GM12873 (cell line): Measurements from ENCODE around the gene TMEM108.

ENCODE experiments used
- TF ChIP-seq, protein P1 (sequence below): IDR thresholded peaks from 2 replicates; pipeline ENCODE4 v1.5.1; 2012; ENCODE audit warnings: low read depth, mild to moderate bottlenecking, moderate library complexity, low read length, control low read depth; ENCODE audit not compliant: insufficient read depth; ENCODE audit errors: missing control alignments

Gene TMEM108

DNA sequence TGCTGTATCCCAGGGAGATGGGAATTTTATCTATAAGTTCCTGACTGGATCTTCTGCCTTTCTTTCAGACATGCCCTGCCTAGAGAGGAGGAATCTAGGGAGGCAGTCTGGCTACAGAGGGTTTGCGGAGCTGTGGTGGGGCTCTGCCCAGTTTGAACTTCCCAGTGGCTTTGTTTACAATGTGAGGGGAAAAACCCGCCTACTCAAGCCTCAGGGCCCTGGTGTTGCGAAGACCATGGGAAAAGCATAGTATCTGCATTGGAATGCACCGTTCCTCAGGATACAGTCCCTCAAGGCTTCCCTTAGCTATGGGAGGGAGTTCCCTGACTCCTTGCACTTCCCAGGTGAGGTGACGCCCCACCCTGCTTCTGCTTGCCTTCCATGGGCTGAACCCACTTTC lies 168.7 kb downstream of the TMEM108 start:
- TF ChIP-seq, protein P1, sequence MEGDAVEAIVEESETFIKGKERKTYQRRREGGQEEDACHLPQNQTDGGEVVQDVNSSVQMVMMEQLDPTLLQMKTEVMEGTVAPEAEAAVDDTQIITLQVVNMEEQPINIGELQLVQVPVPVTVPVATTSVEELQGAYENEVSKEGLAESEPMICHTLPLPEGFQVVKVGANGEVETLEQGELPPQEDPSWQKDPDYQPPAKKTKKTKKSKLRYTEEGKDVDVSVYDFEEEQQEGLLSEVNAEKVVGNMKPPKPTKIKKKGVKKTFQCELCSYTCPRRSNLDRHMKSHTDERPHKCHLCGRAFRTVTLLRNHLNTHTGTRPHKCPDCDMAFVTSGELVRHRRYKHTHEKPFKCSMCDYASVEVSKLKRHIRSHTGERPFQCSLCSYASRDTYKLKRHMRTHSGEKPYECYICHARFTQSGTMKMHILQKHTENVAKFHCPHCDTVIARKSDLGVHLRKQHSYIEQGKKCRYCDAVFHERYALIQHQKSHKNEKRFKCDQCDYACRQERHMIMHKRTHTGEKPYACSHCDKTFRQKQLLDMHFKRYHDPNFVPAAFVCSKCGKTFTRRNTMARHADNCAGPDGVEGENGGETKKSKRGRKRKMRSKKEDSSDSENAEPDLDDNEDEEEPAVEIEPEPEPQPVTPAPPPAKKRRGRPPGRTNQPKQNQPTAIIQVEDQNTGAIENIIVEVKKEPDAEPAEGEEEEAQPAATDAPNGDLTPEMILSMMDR = no peak

- TF ChIP-seq, protein P1 = no peak
Observed at GRCh38 chr3:133208184-133208583, 170.0 kb downstream of the TMEM108 start.

- TF ChIP-seq, protein P1 = no peak
Observed at GRCh38 chr3:133209871-133210550, 171.8 kb downstream of the TMEM108 start.

GRCh38 chr3:133210656-133211055 lies 172.5 kb downstream of the TMEM108 start:
- TF ChIP-seq, protein P1 = no peak

- TF ChIP-seq, protein P1 = no peak
Observed at GRCh38 chr3:133211449-133211848, 173.3 kb downstream of the TMEM108 start.

DNA sequence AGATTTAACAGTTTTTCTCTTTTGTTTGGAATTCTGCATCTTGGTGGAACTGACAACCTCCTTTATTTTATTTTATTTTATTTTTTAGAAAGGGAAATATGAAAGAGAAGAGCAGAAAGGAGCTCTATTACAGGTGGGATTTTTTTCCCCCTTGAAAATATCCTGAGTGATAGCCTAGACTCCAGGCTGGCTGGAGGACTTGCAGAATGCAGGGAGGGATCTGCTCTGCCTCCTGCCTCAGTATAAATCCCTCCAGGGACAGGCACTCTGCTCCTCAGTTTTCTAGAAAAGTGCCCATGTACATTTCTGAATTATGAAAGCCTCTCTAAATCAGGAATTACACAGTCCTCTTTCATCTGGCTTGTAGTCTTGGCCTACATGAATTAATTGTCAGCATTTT lies 173.7 kb downstream of the TMEM108 start:
- TF ChIP-seq, protein P1 = no peak

GRCh38 chr3:133213937-133214336 lies 175.7 kb downstream of the TMEM108 start:
- TF ChIP-seq, protein P1 = no peak
